IMR-90 (cell line): ENCODE measurements around the gene ASTN2. TPM values are rescaled to one million over a fixed set of nuclear protein-coding genes. Genes with fewer than 3 reads are reported as not detected.

Experiments used
- ATAC-seq: fragments of 200-7000 bp; cut with Tn5 transposase; 2 replicates; pipeline ENCODE4 v1.9.1; 2020; ENCODE audit warnings: low read depth, mild to moderate bottlenecking, moderate library complexity
- BruUV-seq: library from RNA; stranded (reverse); fragments of 400-500 nt; replicated peaks from 2 replicates; lab custom pipeline; 2021; lab: Mats Ljungman, UMichigan
- CTCF ChIA-PET: fragments of 300-600 bp; formaldehyde crosslinking; extraction: SDS; loops from one replicate; lab custom pipeline; 2021; ENCODE audit warnings: antibody characterized with exemption; lab: Yijun Ruan, JAX
- POLR2A ChIA-PET: fragments of 300-600 bp; sonication (Branson Sonifier 250); formaldehyde crosslinking; loops from one replicate; lab custom pipeline; 2022; ENCODE audit warnings: antibody characterized with exemption; ENCODE audit not compliant: unreplicated experiment; lab: Charles Lee
- DNase-seq: peaks from one replicate; pipeline ENCODE4 v3.0.0; 2013
- H2AFZ ChIP-seq: replicated peaks from 2 replicates; pipeline ENCODE3; 2013; ENCODE audit warnings: low read length, mild to moderate bottlenecking; ENCODE audit not compliant: poor library complexity
- H2AK5ac ChIP-seq: 2 replicates; pipeline ENCODE4 v1.6.1; 2013; ENCODE audit warnings: low read depth, low read length, inconsistent platforms
- H2AK9ac ChIP-seq: replicated peaks from 2 replicates; pipeline ENCODE3; 2013; ENCODE audit warnings: mild to moderate bottlenecking, low read depth, low read length, moderate library complexity; ENCODE audit not compliant: poor library complexity
- H2BK120ac ChIP-seq: 2 replicates; pipeline ENCODE4 v1.6.1; 2013; ENCODE audit warnings: low read depth, low read length, inconsistent platforms
- H2BK15ac ChIP-seq: 3 replicates; pipeline ENCODE4 v1.6.1; 2013; ENCODE audit warnings: low read depth, low read length, inconsistent platforms
- H2BK20ac ChIP-seq: 2 replicates; pipeline ENCODE4 v1.6.1; 2013; ENCODE audit warnings: low read depth, mild to moderate bottlenecking, inconsistent platforms, low read length, moderate library complexity
- H2BK5ac ChIP-seq: 2 replicates; pipeline ENCODE4 v1.6.1; 2013; ENCODE audit warnings: mild to moderate bottlenecking, low read depth, low read length, inconsistent platforms; ENCODE audit not compliant: poor library complexity, severe bottlenecking
- H3K14ac ChIP-seq: replicated peaks from 2 replicates; pipeline ENCODE4 v1.6.1; 2013; ENCODE audit warnings: low read depth, low read length, inconsistent platforms
- H3K18ac ChIP-seq: 2 replicates; pipeline ENCODE4 v1.6.1; 2013; ENCODE audit warnings: low read depth, low read length, control low read depth
- H3K23ac ChIP-seq: 2 replicates; pipeline ENCODE4 v1.6.1; 2013; ENCODE audit warnings: low read depth, low read length, inconsistent platforms
- H3K27ac ChIP-seq: 2 replicates; pipeline ENCODE4 v1.5.1; 2013; ENCODE audit warnings: mild to moderate bottlenecking, control low read depth, low read length; ENCODE audit not compliant: insufficient read depth
- H3K27me3 ChIP-seq: 2 replicates; pipeline ENCODE4 v1.6.1; 2013; ENCODE audit warnings: low read length; ENCODE audit not compliant: control insufficient read depth, insufficient read depth
- H3K36me3 ChIP-seq: 2 replicates; pipeline ENCODE4 v1.6.1; 2013; ENCODE audit warnings: low read length, mixed read lengths; ENCODE audit not compliant: control insufficient read depth, insufficient read depth
- H3K4ac ChIP-seq: 2 replicates; pipeline ENCODE4 v1.6.1; 2013; ENCODE audit warnings: low read depth, low read length, inconsistent platforms
- H3K4me1 ChIP-seq: 2 replicates; pipeline ENCODE4 v1.6.1; 2013; ENCODE audit warnings: low read length, mixed read lengths; ENCODE audit not compliant: control insufficient read depth, insufficient read depth
- H3K4me2 ChIP-seq: 2 replicates; pipeline ENCODE4 v1.6.1; 2013; ENCODE audit warnings: low read depth, mild to moderate bottlenecking, control low read depth, low read length, moderate library complexity
- H3K4me3 ChIP-seq: 2 replicates; pipeline ENCODE4 v1.5.1; 2013; ENCODE audit warnings: low read depth, mild to moderate bottlenecking, control low read depth, low read length, moderate library complexity; ENCODE audit not compliant: insufficient read depth
- H3K56ac ChIP-seq: 2 replicates; pipeline ENCODE4 v1.6.1; 2013; ENCODE audit warnings: low read length, inconsistent platforms; ENCODE audit not compliant: insufficient read depth; ENCODE audit errors: extremely low read depth
- H3K79me1 ChIP-seq, 2 experiments: 2 replicates each; pipeline ENCODE4 v1.6.1; 2013; ENCODE audit warnings: low read length in 2 of 2, inconsistent platforms in 1 of 2, low read depth in 1 of 2
- H3K9ac ChIP-seq: 2 replicates; pipeline ENCODE4 v1.6.1; 2013; ENCODE audit warnings: low read depth, low read length, control low read depth
- H3K9me1 ChIP-seq: 2 replicates; pipeline ENCODE4 v1.6.1; 2013; ENCODE audit warnings: low read length, inconsistent platforms; ENCODE audit not compliant: insufficient read depth
- H3K9me3 ChIP-seq: 2 replicates; pipeline ENCODE4 v1.6.1; 2013; ENCODE audit warnings: low read length; ENCODE audit not compliant: control insufficient read depth, insufficient read depth
- H4K20me1 ChIP-seq: 2 replicates; pipeline ENCODE4 v1.6.1; 2013; ENCODE audit warnings: low read length, inconsistent platforms; ENCODE audit not compliant: insufficient read depth
- H4K5ac ChIP-seq: 2 replicates; pipeline ENCODE4 v1.6.1; 2013; ENCODE audit warnings: mild to moderate bottlenecking, low read depth, low read length, control low read depth
- H4K8ac ChIP-seq, 2 experiments: 2 replicates each; pipeline ENCODE4 v1.6.1; 2013; ENCODE audit warnings: low read depth in 2 of 2, low read length in 2 of 2, control low read depth in 1 of 2, inconsistent platforms in 1 of 2
- H4K91ac ChIP-seq: 2 replicates; pipeline ENCODE4 v1.6.1; 2013; ENCODE audit warnings: low read depth, low read length, inconsistent platforms; ENCODE audit not compliant: insufficient read depth
- CEBPB ChIP-seq: IDR thresholded peaks from 2 replicates; pipeline ENCODE4 v1.6.1; 2012; ENCODE audit warnings: low read depth, low read length, improper control_type of control experiment
- FOS ChIP-seq: fragments of 150-350 bp; IDR thresholded peaks from 2 replicates; pipeline ENCODE4 v1.6.1; 2016; ENCODE audit warnings: low read depth, low read length
- MAZ ChIP-seq: IDR thresholded peaks from 2 replicates; pipeline ENCODE4 v1.6.1; 2012; ENCODE audit warnings: low read depth, mild to moderate bottlenecking, low read length, improper control_type of control experiment, moderate library complexity, borderline replicate concordance
- MXI1 ChIP-seq: IDR thresholded peaks from 2 replicates; pipeline ENCODE4 v1.6.1; 2012; ENCODE audit warnings: low read depth, mild to moderate bottlenecking, low read length, moderate library complexity, borderline replicate concordance
- POLR2A ChIP-seq: IDR thresholded peaks from 2 replicates; pipeline ENCODE4 v1.6.1; 2012; ENCODE audit warnings: mild to moderate bottlenecking, low read depth, low read length
- RAD21 ChIP-seq: IDR thresholded peaks from 2 replicates; pipeline ENCODE4 v1.6.1; 2012; ENCODE audit warnings: low read length, improper control_type of control experiment
- SMC3 ChIP-seq: fragments of 150-350 bp; IDR thresholded peaks from 2 replicates; pipeline ENCODE4 v1.6.1; 2016; ENCODE audit warnings: low read depth, mild to moderate bottlenecking, antibody characterized with exemption, low read length, moderate library complexity
- USF2 ChIP-seq: fragments of 150-350 bp; IDR thresholded peaks from 2 replicates; pipeline ENCODE4 v1.6.1; 2017; ENCODE audit warnings: mild to moderate bottlenecking, antibody characterized with exemption, low read length, low read depth
- WGBS, 2 experiments: methylation state at CpG; one replicate each; pipeline versions ENCODE4 v1.1.5 to v1.1.7; 2013; ENCODE audit warnings: missing lambda C conversion rate in 2 of 2; ENCODE audit not compliant: insufficient read length in 1 of 2; ENCODE audit errors: extremely low coverage in 2 of 2; 5-methylcytosine and 5-hydroxymethylcytosine counted together
- dilution Hi-C: fragments of 300-500 bp; cut with HindIII; formaldehyde crosslinking; loops from one replicate; pipeline ENCODE4 v1.14.3; 2018; ENCODE audit warnings: low sequenced_read_pairs; ENCODE audit not compliant: unreplicated experiment
- in situ Hi-C: fragments of 300-500 bp; cut with MboI; formaldehyde crosslinking; loops from 3 replicates; pipeline ENCODE4 v1.14.3; 2019; ENCODE audit warnings: low sequenced_read_pairs, inconsistent platforms, mixed read lengths
- intact Hi-C: fragments of 100-400 bp; cut with micrococcal nuclease; formaldehyde crosslinking; loops from 2 replicates; pipeline ENCODE4 v1.10.0; 2022
- polyA plus RNA-seq, 3 experiments: library from polyadenylated mRNA; depleted of rRNA; stranded (reverse); fragments of >200 nt; gene quantifications; 2 replicates each; pipeline ENCODE4 v1.2.3, GENCODE V29; 2012; ENCODE audit warnings: low replicate concordance in 1 of 3
- total RNA-seq: library from RNA; depleted of rRNA; stranded (reverse); fragments of >200 nt; gene quantifications from 2 replicates; pipeline ENCODE4 v1.2.3, GENCODE V29; 2012
- TF ChIP-seq, protein P1 (sequence below): conservative IDR thresholded peaks from 2 replicates; pipeline ENCODE4 v1.5.1; 2012; ENCODE audit warnings: mild to moderate bottlenecking, low read depth, low read length, improper control_type of control experiment
- TF ChIP-seq, protein P2 (sequence below): fragments of 150-350 bp; IDR thresholded peaks from 2 replicates; pipeline ENCODE4 v1.6.1; 2016; ENCODE audit warnings: low read depth, mild to moderate bottlenecking, low read length, moderate library complexity, borderline replicate concordance

ASTN2 gene
- total and polyA plus RNA-seq, 2 of the 4 experiments (the other 2 are of a cell fraction), result 3.8 to 6.8 TPM

DNA sequence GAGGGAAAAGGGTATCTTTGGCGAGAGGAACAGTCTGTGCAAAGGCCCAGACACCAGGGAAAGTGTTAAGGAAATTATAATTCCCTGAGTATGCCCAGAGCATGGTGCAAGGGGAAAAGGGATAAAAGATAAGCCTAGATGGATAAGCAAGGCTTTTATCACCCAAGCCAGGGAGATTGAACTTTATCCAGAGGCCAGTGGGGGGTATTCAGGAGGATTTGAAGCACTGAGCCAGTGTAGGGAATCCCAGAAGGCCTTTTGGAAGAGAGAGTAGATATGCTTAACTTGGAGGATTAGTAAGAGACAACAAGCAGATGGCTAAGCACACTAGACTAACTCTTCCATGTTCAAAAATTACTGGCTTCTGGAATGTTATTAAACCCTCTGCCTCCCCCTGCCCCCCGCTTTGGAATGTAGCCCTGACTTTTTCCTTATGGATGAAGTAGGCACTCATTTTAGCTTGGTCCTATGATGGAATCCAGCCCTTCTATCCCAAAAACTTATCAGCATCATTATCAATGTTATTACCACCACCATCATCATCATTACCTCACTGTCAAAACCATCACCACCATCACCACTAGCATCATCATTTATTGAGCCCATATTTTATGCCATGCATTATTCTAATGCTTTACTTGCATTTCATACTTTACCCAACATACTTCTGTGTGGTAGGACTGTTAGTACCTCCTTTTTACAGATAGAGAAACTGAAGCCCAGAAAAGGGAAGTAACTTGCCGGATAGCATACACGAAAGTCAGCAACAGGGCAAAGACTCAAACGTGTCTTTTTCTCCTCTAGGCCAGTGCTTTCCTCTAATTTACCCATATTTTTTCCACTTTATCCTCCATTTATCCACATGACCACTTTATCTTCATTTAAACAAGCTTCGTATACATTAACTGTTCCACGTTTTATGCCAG lies 1024.3 kb downstream of the ASTN2 start:
- Histone ChIP-seq H3K4ac (no peak overlapping the region), H3K4me2 (no peak overlapping the region), H4K5ac (no peak overlapping the region), H3K27me3 (no peaks in the 10 kb centered on the region), H3K23ac (no peak overlapping the region), H3K56ac (no peak overlapping the region), H3K79me1 (no peaks in the 10 kb centered on the region), H3K36me3 (peaks cover 79% of the 10 kb centered on the region), H3K9me3 (no peaks in the 10 kb centered on the region), H2AK9ac (no peak overlapping the region), H3K14ac (no peak overlapping the region), H2AFZ (no peak overlapping the region), H3K4me1 (peaks cover 7% of the 10 kb centered on the region), H3K9ac (no peak overlapping the region), H2AK5ac (no peak overlapping the region), H3K9me1 (peaks cover 5% of the 10 kb centered on the region), H4K8ac (no peak overlapping the region), H2BK20ac (no peak overlapping the region), H2BK15ac (no peak overlapping the region), H4K91ac (no peak overlapping the region), H4K20me1 (0 out of 2 replicates have a peak, but pooled peaks cover 6% of the 10 kb centered on the region), H2BK120ac (no peak overlapping the region), H3K4me3 (no peak overlapping the region), H2BK5ac (no peak overlapping the region), H3K27ac (no peak overlapping the region), H3K18ac (no peak overlapping the region)
- no TSS peak for BruUV-seq
- ChIA-PET POLR2A (no interaction called here), CTCF (no interaction called here)
- intact Hi-C loops (no loop called here), in situ Hi-C loops (no loop called here), dilution Hi-C loops (no loop called here)
- TF ChIP-seq, protein P1, sequence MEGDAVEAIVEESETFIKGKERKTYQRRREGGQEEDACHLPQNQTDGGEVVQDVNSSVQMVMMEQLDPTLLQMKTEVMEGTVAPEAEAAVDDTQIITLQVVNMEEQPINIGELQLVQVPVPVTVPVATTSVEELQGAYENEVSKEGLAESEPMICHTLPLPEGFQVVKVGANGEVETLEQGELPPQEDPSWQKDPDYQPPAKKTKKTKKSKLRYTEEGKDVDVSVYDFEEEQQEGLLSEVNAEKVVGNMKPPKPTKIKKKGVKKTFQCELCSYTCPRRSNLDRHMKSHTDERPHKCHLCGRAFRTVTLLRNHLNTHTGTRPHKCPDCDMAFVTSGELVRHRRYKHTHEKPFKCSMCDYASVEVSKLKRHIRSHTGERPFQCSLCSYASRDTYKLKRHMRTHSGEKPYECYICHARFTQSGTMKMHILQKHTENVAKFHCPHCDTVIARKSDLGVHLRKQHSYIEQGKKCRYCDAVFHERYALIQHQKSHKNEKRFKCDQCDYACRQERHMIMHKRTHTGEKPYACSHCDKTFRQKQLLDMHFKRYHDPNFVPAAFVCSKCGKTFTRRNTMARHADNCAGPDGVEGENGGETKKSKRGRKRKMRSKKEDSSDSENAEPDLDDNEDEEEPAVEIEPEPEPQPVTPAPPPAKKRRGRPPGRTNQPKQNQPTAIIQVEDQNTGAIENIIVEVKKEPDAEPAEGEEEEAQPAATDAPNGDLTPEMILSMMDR, result no peak
- TF ChIP-seq CEBPB (no peak), FOS (no peak), SMC3 (no peak), POLR2A (no peak), RAD21 (no peak), USF2 (no peak), MXI1 (no peak), MAZ (no peak)
- TF ChIP-seq, protein P2, sequence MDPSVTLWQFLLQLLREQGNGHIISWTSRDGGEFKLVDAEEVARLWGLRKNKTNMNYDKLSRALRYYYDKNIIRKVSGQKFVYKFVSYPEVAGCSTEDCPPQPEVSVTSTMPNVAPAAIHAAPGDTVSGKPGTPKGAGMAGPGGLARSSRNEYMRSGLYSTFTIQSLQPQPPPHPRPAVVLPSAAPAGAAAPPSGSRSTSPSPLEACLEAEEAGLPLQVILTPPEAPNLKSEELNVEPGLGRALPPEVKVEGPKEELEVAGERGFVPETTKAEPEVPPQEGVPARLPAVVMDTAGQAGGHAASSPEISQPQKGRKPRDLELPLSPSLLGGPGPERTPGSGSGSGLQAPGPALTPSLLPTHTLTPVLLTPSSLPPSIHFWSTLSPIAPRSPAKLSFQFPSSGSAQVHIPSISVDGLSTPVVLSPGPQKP, result no peak
- 90 to 100% methylated on average over 1 to 4 of the region's 7 CpGs for WGBS, 2 experiments
- ATAC-seq (no peak; the same call in 1 of the 2 replicates), DNase-seq (no peak)
